DOHH2 (cell line): Measurements from ENCODE around the gene TST.

Source experiments
- H3F3A ChIP-seq: fragments of 200-600 bp; sonication (generic), shearing (Covaris generic); 2 replicates; pipeline ENCODE4 v1.6.0; 2016; ENCODE audit warnings: antibody characterized with exemption, mild to moderate bottlenecking; ENCODE audit not compliant: control insufficient read depth, insufficient read depth
- H3K27ac ChIP-seq: fragments of 200-600 bp; sonication (generic); 2 replicates; pipeline ENCODE4 v1.5.1; 2014; ENCODE audit warnings: low read depth, mild to moderate bottlenecking, low read length, moderate library complexity
- H3K27me3 ChIP-seq: fragments of 200-600 bp; sonication (generic); 2 replicates; pipeline ENCODE4 v1.6.1; 2014; ENCODE audit warnings: mild to moderate bottlenecking, low read length, mixed read lengths; ENCODE audit not compliant: control insufficient read depth
- H3K36me3 ChIP-seq: fragments of 200-600 bp; sonication (generic); 2 replicates; pipeline ENCODE4 v1.6.1; 2014; ENCODE audit warnings: mild to moderate bottlenecking, low read length, moderate library complexity, mixed read lengths; ENCODE audit not compliant: control insufficient read depth
- H3K4me1 ChIP-seq: fragments of 200-600 bp; sonication (generic); 2 replicates; pipeline ENCODE4 v1.6.1; 2014; ENCODE audit warnings: mild to moderate bottlenecking, low read length, mixed read lengths; ENCODE audit not compliant: control insufficient read depth
- H3K4me2 ChIP-seq: fragments of 200-600 bp; sonication (generic); 2 replicates; pipeline ENCODE4 v1.6.0; 2014; ENCODE audit warnings: mild to moderate bottlenecking, low read length, moderate library complexity
- H3K4me3 ChIP-seq: fragments of 200-600 bp; sonication (generic); 2 replicates; pipeline ENCODE4 v1.5.1; 2014; ENCODE audit warnings: mild to moderate bottlenecking, low read length, mixed read lengths
- H3K79me2 ChIP-seq: fragments of 200-600 bp; sonication (generic); 2 replicates; pipeline ENCODE4 v1.6.1; 2014; ENCODE audit warnings: mild to moderate bottlenecking, low read length, mixed read lengths; ENCODE audit not compliant: control insufficient read depth
- H3K9me2 ChIP-seq: fragments of 200-600 bp; sonication (generic); replicated peaks from 2 replicates; pipeline ENCODE4 v1.6.1; 2014; ENCODE audit warnings: mild to moderate bottlenecking, low read length, mixed read lengths; ENCODE audit not compliant: control insufficient read depth
- H3K9me3 ChIP-seq: fragments of 200-600 bp; sonication (generic); 2 replicates; pipeline ENCODE4 v1.6.1; 2014; ENCODE audit warnings: antibody characterized with exemption, low read length, mixed read lengths; ENCODE audit not compliant: control insufficient read depth, insufficient read depth
- H4K20me1 ChIP-seq: fragments of 200-600 bp; sonication (generic); 2 replicates; pipeline ENCODE4 v1.6.0; 2014; ENCODE audit warnings: low read depth, mild to moderate bottlenecking, antibody characterized with exemption, low read length, moderate library complexity; ENCODE audit not compliant: control insufficient read depth, insufficient read depth
- EZH2phosphoT487 ChIP-seq: fragments of 200-600 bp; sonication (generic); IDR thresholded peaks from 2 replicates; pipeline ENCODE4 v1.6.1; 2017; ENCODE audit warnings: borderline replicate concordance, mild to moderate bottlenecking, antibody characterized with exemption, low read length, moderate library complexity, mixed read lengths
- TF ChIP-seq, protein P1 (sequence below): fragments of 200-600 bp; sonication (generic); IDR thresholded peaks from one replicate; pipeline ENCODE4 v1.5.1; 2014; ENCODE audit warnings: antibody characterized with exemption, mild to moderate bottlenecking, low read depth, low read length; ENCODE audit not compliant: poor library complexity, severe bottlenecking

Gene TST

DNA sequence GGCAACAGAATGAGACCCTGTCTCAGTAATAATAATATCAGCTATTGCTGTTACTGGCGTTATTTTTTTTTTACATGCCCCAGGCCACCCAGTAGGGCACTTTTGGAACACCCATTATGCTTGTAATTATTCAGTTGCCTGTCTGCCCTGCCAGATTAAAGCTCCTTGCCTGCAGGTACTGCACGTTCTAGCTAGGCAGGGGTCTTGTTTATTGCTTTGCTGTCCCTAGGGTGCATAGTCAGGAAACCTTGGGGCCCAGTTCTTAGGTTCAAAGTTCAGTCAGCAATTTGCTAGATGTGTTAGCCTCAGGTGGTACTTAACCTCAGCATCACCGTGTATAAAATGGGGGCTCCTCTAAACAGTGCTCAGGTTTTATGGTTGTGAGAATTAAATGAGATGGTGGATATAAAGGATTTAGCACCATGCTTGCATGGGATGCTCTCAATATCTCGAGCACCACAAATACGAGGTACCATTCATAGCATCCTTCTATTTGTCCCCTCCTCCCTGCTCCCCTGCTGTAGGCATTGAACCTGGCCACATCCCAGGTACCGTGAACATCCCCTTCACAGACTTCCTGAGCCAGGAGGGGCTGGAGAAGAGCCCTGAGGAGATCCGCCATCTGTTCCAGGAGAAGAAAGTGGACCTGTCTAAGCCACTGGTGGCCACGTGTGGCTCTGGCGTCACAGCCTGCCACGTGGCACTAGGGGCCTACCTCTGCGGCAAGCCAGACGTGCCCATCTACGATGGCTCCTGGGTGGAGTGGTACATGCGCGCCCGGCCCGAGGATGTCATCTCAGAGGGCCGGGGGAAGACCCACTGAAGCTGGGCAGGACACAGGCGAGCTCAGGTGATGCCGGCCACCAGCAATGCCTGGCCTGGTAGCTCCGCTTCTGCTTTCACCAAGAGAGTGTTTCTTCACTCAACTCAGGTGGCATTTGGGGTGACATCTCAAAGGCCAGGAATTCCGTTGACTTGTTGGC lies 9.7 kb upstream of the TST start:
- TF ChIP-seq, protein P1, sequence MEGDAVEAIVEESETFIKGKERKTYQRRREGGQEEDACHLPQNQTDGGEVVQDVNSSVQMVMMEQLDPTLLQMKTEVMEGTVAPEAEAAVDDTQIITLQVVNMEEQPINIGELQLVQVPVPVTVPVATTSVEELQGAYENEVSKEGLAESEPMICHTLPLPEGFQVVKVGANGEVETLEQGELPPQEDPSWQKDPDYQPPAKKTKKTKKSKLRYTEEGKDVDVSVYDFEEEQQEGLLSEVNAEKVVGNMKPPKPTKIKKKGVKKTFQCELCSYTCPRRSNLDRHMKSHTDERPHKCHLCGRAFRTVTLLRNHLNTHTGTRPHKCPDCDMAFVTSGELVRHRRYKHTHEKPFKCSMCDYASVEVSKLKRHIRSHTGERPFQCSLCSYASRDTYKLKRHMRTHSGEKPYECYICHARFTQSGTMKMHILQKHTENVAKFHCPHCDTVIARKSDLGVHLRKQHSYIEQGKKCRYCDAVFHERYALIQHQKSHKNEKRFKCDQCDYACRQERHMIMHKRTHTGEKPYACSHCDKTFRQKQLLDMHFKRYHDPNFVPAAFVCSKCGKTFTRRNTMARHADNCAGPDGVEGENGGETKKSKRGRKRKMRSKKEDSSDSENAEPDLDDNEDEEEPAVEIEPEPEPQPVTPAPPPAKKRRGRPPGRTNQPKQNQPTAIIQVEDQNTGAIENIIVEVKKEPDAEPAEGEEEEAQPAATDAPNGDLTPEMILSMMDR, result no peak
- TF ChIP-seq EZH2phosphoT487, result no peak
- Histone ChIP-seq H3K79me2 (no peaks in the 10 kb centered on the region), H3K9me3 (no peaks in the 10 kb centered on the region), H3K4me1 (no peaks in the 10 kb centered on the region), H4K20me1 (no peaks in the 10 kb centered on the region), H3K4me2 (no peak overlapping the region), H3K9me2 (no peaks in the 10 kb centered on the region), H3K27ac (no peak overlapping the region), H3K36me3 (peaks cover 14% of the 10 kb centered on the region), H3K4me3 (no peak overlapping the region), H3K27me3 (no peaks in the 10 kb centered on the region), H3F3A (no peaks in the 10 kb centered on the region)

DNA sequence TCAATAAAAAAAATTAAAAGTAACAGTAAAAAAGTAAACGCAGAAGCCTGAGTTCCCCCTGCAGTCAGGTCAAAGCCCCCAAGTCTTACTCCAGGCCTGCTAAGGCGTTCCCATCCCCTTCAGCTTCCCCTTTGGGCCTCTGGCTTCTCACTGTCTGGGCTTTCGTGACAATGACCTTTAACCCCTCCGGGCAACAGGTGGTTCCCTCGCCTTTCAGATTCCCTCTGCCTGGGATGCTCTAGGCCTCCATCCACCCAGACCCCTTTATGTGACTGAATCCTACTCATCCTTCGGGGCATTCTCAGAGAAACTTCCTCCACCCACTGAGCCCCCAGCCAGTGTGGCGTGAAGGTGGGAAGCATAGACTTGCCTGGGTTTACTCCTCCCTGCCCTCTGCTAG lies 8.3 kb upstream of the TST start:
- H3K4me1 ChIP-seq, result no peaks in the 10 kb centered on the region
- no peaks in the 10 kb centered on the region for H4K20me1 ChIP-seq
- H3K9me3 ChIP-seq, result no peaks in the 10 kb centered on the region
- H3K36me3 ChIP-seq, result peaks cover 14% of the 10 kb centered on the region
- H3K9me2 ChIP-seq, result no peaks in the 10 kb centered on the region
- no peak overlapping the region for H3K4me3 ChIP-seq
- H3K27me3 ChIP-seq, result no peaks in the 10 kb centered on the region
- TF ChIP-seq, protein P1, result no peak
- TF ChIP-seq EZH2phosphoT487, result no peak
- H3K27ac ChIP-seq, result no peak overlapping the region
- H3K79me2 ChIP-seq, result peaks cover 2% of the 10 kb centered on the region; the same call in 1 of the 2 replicates
- no peaks in the 10 kb centered on the region for H3F3A ChIP-seq
- H3K4me2 ChIP-seq, result no peak overlapping the region

DNA sequence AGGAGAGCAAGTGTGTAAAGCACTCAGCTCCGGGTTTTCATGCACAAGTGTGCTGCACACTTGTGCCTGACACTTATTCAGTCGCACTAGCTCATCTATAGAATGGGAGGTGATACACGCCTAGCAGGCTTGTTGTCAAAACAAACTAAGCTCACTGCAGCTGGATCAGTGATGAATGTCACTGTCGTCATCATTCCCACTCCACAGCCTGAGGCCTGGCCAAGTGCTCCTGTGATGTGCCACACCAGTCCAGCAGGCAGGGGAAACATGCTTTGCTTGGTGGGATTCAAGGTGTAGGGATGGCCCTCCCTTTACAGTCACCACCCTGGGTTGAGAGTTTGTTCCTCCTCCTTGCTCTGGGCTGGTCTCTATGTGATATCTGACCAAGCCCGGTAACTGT lies 7.1 kb upstream of the TST start:
- no peaks in the 10 kb centered on the region for H3K9me2 ChIP-seq
- no peaks in the 10 kb centered on the region for H3F3A ChIP-seq
- no peaks in the 10 kb centered on the region for H3K9me3 ChIP-seq
- no peak overlapping the region for H3K27ac ChIP-seq
- TF ChIP-seq EZH2phosphoT487, result no peak
- TF ChIP-seq, protein P1, result no peak
- no peaks in the 10 kb centered on the region for H3K27me3 ChIP-seq
- peaks cover 5% of the 10 kb centered on the region; the same call in 1 of the 2 replicates for H3K79me2 ChIP-seq
- peaks cover 14% of the 10 kb centered on the region for H3K36me3 ChIP-seq
- no peaks in the 10 kb centered on the region for H4K20me1 ChIP-seq
- peaks cover 6% of the 10 kb centered on the region for H3K4me1 ChIP-seq
- H3K4me3 ChIP-seq, result no peak overlapping the region
- H3K4me2 ChIP-seq, result no peak overlapping the region
